Tibial nerve (tissue), 3 donors: ENCODE data around the gene RGS17.

Source experiments
- POLR2A ChIP-seq, 2 donors: fragments of 450-650 bp; IDR thresholded peaks; one replicate each; pipeline ENCODE4 v1.6.1; 2017; ENCODE audit warnings: antibody characterized with exemption in 2 of 2, mild to moderate bottlenecking in 2 of 2, moderate library complexity in 2 of 2
- TF ChIP-seq, protein P1 (sequence below), 5 experiments: fragments of 200-600 bp in 3 of 5; fragments of 450-650 bp in 2 of 5; sonication (generic) in 3 of 5; IDR thresholded peaks; one replicate each; pipeline ENCODE4 v1.5.1; 2016 to 2019; ENCODE audit warnings: antibody characterized with exemption in 5 of 5, mild to moderate bottlenecking in 3 of 5, moderate library complexity in 2 of 5

DNA sequence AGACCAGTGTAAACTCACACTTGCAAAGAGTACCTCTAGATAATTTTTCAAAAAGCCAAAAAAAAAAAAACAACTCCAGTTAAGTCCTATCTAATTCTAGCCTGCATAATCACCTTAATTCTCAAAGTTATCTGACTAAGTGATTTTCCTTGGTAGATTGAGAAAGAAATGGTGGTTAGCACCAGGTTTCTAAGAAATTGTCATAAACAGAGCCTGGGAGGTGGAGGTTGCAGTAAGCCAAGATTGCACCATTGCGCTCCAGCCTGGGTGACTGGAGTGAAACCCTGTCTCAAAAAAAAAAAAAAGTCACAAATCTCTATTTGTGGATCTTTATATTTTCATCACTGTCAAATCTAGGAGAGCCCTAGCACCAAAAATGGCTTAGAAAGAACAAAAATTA is 157.2 kb downstream of the RGS17 start:
- TF ChIP-seq, protein P1, sequence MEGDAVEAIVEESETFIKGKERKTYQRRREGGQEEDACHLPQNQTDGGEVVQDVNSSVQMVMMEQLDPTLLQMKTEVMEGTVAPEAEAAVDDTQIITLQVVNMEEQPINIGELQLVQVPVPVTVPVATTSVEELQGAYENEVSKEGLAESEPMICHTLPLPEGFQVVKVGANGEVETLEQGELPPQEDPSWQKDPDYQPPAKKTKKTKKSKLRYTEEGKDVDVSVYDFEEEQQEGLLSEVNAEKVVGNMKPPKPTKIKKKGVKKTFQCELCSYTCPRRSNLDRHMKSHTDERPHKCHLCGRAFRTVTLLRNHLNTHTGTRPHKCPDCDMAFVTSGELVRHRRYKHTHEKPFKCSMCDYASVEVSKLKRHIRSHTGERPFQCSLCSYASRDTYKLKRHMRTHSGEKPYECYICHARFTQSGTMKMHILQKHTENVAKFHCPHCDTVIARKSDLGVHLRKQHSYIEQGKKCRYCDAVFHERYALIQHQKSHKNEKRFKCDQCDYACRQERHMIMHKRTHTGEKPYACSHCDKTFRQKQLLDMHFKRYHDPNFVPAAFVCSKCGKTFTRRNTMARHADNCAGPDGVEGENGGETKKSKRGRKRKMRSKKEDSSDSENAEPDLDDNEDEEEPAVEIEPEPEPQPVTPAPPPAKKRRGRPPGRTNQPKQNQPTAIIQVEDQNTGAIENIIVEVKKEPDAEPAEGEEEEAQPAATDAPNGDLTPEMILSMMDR (IDR thresholded peaks at IDR 0.05): no peak
- TF ChIP-seq POLR2A (IDR thresholded peaks at IDR 0.05): no peak
